Endometrium (tissue), 2 donors: ENCODE results near the gene PLCH2.

Experiments used
- FAIRE-seq: peaks from 2 replicates; lab custom pipeline; 2012; peaks lifted over from hg19 to GRCh38; lab: Jason Lieb, UNC
- donor health status: control.
- donor health status: control.

The PLCH2 gene

GRCh38 chr1:2515763-2516080 lies 39.6 kb downstream of the PLCH2 start:
- FAIRE-seq: no peak

GRCh38 chr1:2516124-2516523 lies 40.0 kb downstream of the PLCH2 start:
- no peak for FAIRE-seq

GRCh38 chr1:2516946-2517345 lies 40.9 kb downstream of the PLCH2 start:
- no peak for FAIRE-seq

- FAIRE-seq: no peak
Measured at GRCh38 chr1:2517966-2518365, 41.9 kb downstream of the PLCH2 start.

GRCh38 chr1:2518528-2518927 lies 42.4 kb downstream of the PLCH2 start:
- FAIRE-seq: no peak

- FAIRE-seq: no peak
Measured at GRCh38 chr1:2519029-2519685, 43.1 kb downstream of the PLCH2 start.

GRCh38 chr1:2519729-2520128 lies 43.6 kb downstream of the PLCH2 start:
- FAIRE-seq: no peak

GRCh38 chr1:2520206-2520605 lies 44.1 kb downstream of the PLCH2 start:
- FAIRE-seq: no peak

GRCh38 chr1:2520806-2521205 lies 44.7 kb downstream of the PLCH2 start:
- no peak for FAIRE-seq

- FAIRE-seq: no peak
Measured at GRCh38 chr1:2522230-2522629, 46.1 kb downstream of the PLCH2 start.

- no peak for FAIRE-seq
Measured at GRCh38 chr1:2523191-2523890, 47.3 kb downstream of the PLCH2 start.

GRCh38 chr1:2523891-2524609 lies 48.0 kb downstream of the PLCH2 start:
- no peak for FAIRE-seq

- FAIRE-seq: no peak
Measured at GRCh38 chr1:2525572-2525919, 49.5 kb downstream of the PLCH2 start.

GRCh38 chr1:2525920-2526823 lies 50.1 kb downstream of the PLCH2 start, which contains the start of gene PANK4:
Gene PANK4 (minus strand): TSS chr1:2526596. CDS start chr1:2526587, 9 bp downstream.
- no peak for FAIRE-seq

- no peak for FAIRE-seq
Measured at GRCh38 chr1:2526824-2527555, 50.9 kb downstream of the PLCH2 start.

- no peak for FAIRE-seq
Measured at GRCh38 chr1:2527556-2527860, 51.4 kb downstream of the PLCH2 start.

GRCh38 chr1:2528016-2528415 lies 51.9 kb downstream of the PLCH2 start:
- no peak for FAIRE-seq

- no peak for FAIRE-seq
Measured at GRCh38 chr1:2528611-2528965, 52.5 kb downstream of the PLCH2 start.

GRCh38 chr1:2528966-2529783 lies 53.1 kb downstream of the PLCH2 start:
- FAIRE-seq: no peak

GRCh38 chr1:2529784-2530512 lies 53.9 kb downstream of the PLCH2 start, which contains the start of gene HES5:
Gene HES5 (minus strand): TSS chr1:2530263. CDS start chr1:2530164, 99 bp downstream.
- no peak for FAIRE-seq
